Loucy (cell line): ENCODE measurements around the gene FAM53A.

ENCODE experiments used
- EZH2phosphoT487 ChIP-seq: fragments of 200-600 bp; IDR thresholded peaks from 2 replicates; pipeline ENCODE4 v1.6.1; 2018; ENCODE audit warnings: antibody characterized with exemption, mild to moderate bottlenecking, moderate library complexity, borderline replicate concordance
- TF ChIP-seq, protein P1 (sequence below): fragments of 200-600 bp; sonication (generic); conservative IDR thresholded peaks from 2 replicates; pipeline ENCODE4 v1.5.1; 2014; ENCODE audit warnings: mild to moderate bottlenecking, antibody characterized with exemption, low read length

DNA sequence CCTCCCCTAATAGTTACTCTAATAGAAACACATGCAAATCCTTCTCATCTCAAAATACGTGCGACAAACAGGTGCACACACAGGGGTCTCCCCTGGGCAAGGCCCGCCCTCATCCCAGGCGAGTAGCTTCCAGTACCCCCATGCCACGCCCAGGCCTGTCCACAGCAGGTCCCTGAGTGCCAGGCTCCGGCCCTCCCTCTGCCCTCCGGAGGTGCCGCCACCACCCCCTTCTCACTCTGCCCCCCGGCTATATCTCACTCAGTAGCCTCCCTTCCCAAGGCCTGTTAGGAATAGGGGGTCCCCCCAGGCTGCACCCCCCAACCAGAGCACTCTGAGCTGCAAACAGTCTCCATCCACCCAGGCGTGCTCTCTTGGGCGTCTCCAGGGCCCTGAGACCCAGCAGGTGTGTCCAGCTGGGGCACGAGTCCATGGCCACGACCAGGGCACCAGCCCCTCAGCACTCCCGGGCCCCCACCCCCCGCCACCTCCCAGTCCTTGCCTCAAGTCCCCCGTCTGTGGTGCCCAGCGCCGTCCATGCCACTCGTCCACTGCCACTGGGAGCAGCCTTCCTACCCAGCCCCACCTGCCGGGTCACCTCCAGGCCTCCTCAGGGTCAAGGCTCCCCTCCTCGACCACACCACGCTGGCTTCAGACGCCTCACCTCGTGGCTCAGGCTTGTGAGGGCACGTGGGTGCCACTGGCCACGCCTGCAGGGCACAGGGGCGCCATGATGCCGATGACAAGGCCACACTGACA is 41.7 kb downstream of the FAM53A start:
- TF ChIP-seq, protein P1, sequence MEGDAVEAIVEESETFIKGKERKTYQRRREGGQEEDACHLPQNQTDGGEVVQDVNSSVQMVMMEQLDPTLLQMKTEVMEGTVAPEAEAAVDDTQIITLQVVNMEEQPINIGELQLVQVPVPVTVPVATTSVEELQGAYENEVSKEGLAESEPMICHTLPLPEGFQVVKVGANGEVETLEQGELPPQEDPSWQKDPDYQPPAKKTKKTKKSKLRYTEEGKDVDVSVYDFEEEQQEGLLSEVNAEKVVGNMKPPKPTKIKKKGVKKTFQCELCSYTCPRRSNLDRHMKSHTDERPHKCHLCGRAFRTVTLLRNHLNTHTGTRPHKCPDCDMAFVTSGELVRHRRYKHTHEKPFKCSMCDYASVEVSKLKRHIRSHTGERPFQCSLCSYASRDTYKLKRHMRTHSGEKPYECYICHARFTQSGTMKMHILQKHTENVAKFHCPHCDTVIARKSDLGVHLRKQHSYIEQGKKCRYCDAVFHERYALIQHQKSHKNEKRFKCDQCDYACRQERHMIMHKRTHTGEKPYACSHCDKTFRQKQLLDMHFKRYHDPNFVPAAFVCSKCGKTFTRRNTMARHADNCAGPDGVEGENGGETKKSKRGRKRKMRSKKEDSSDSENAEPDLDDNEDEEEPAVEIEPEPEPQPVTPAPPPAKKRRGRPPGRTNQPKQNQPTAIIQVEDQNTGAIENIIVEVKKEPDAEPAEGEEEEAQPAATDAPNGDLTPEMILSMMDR, result no peak
- TF ChIP-seq EZH2phosphoT487, result no peak
